K562 (cell line): ENCODE results near the gene UBA52. TPM values are rescaled to one million over a fixed set of nuclear protein-coding genes. Genes with fewer than 3 reads are reported as not detected.
A peak's percentile ranks its signal among the peaks of the same experiment; 100 is the strongest.

Source experiments
- ELF4 ChIP-seq: fragments of 450-650 bp; formaldehyde crosslinking; IDR thresholded peaks from 2 replicates; pipeline ENCODE4 v1.4.0; 2022; ENCODE audit warnings: missing genetic modification characterization
- GABPA ChIP-seq: fragments of 200-800 bp; sonication (Bioruptor generic); conservative IDR thresholded peaks from 2 replicates; pipeline ENCODE4 v1.6.1; 2016; ENCODE audit warnings: low read depth, missing genetic modification characterization, missing compliant biosample characterization
- GABPB1 ChIP-seq: sonication (generic); formaldehyde crosslinking; IDR thresholded peaks from 2 replicates; pipeline ENCODE4 v1.8.0; 2022; ENCODE audit warnings: mild to moderate bottlenecking, missing genetic modification reagents
- GTF2F1 ChIP-seq: IDR thresholded peaks from 2 replicates; pipeline ENCODE4 v1.6.1; 2011; ENCODE audit warnings: low read depth, low read length, improper control_type of control experiment
- JUN ChIP-seq, 2 experiments: sonication (generic) in 1 of 2; formaldehyde crosslinking in 1 of 2; IDR thresholded peaks; 2 replicates each; pipeline versions ENCODE4 v1.6.1 to v1.8.0; 2012 to 2022; ENCODE audit warnings: borderline replicate concordance in 2 of 2, mild to moderate bottlenecking in 2 of 2, improper control_type of control experiment in 1 of 2, low read depth in 1 of 2, low read length in 1 of 2, missing genetic modification reagents in 1 of 2
- MCM7 ChIP-seq, 2 experiments: fragments of 450-650 bp; IDR thresholded peaks; 2 replicates each; pipeline ENCODE4 v1.6.1; 2016 to 2018
- POLR2H ChIP-seq: IDR thresholded peaks from 2 replicates; pipeline ENCODE4 v1.6.1; 2016; ENCODE audit warnings: missing genetic modification characterization, low read depth, mild to moderate bottlenecking, control low read depth, missing compliant biosample characterization, moderate library complexity
- RBBP5 ChIP-seq: fragments of 200-600 bp; sonication (generic); IDR thresholded peaks from 2 replicates; pipeline ENCODE4 v1.6.1; 2012; ENCODE audit warnings: borderline replicate concordance, mild to moderate bottlenecking, low read length, control low read depth, inconsistent platforms; ENCODE audit not compliant: insufficient read depth, poor library complexity, severe bottlenecking
- RBFOX2 ChIP-seq: fragments of 200-400 bp; formaldehyde crosslinking; IDR thresholded peaks from 2 replicates; pipeline ENCODE4 v1.6.1; 2017; ENCODE audit warnings: low read depth, mild to moderate bottlenecking, low read length, moderate library complexity
- SRSF9 ChIP-seq: fragments of 200-400 bp; formaldehyde crosslinking; IDR thresholded peaks from 2 replicates; pipeline ENCODE4 v1.6.1; 2017; ENCODE audit warnings: low read depth, low read length, borderline replicate concordance
- TARDBP ChIP-seq: fragments of 450-650 bp; IDR thresholded peaks from 2 replicates; pipeline ENCODE4 v1.6.1; 2016
- ZBTB34 ChIP-seq: fragments of 250-450 bp; sonication (Bioruptor Pico); IDR thresholded peaks from 2 replicates; pipeline ENCODE4 v1.8.0; 2021; ENCODE audit warnings: mild to moderate bottlenecking, moderate library complexity
- ZNF133 ChIP-seq: fragments of 250-450 bp; sonication (Bioruptor Pico); IDR thresholded peaks from 2 replicates; pipeline ENCODE4 v1.4.0; 2020; ENCODE audit warnings: mild to moderate bottlenecking
- ZNF274 ChIP-seq: IDR thresholded peaks from 2 replicates; pipeline ENCODE4 v1.6.1; 2011; ENCODE audit warnings: low read depth, mild to moderate bottlenecking, low read length, moderate library complexity, borderline replicate concordance
- ZNF280B ChIP-seq: fragments of 250-450 bp; sonication (Bioruptor Pico); IDR thresholded peaks from 2 replicates; pipeline ENCODE4 v1.5.1; 2021; ENCODE audit warnings: mild to moderate bottlenecking
- ZNF354B ChIP-seq: fragments of 250-450 bp; sonication (Bioruptor Pico); IDR thresholded peaks from 2 replicates; pipeline ENCODE4 v1.4.0; 2020
- ZNF695 ChIP-seq: fragments of 450-650 bp; formaldehyde crosslinking; IDR thresholded peaks from 2 replicates; pipeline ENCODE4 v1.4.0; 2020; ENCODE audit warnings: mild to moderate bottlenecking, moderate library complexity
- polyA plus RNA-seq, 8 experiments: library from polyadenylated mRNA; depleted of rRNA in 4 of 8; stranded (reverse) in 5 of 8; unstranded in 3 of 8; fragments of >200 nt; fragmentation: Nextera tagmentation in 2 of 8; fragmentation: Illumina TruSeq in 1 of 8; extraction: Ambion mirVana in 2 of 8; extraction: Trizol in 1 of 8; gene quantifications; 2 replicates each; pipeline versions ENCODE4 v1.2.1 to v1.2.3, GENCODE V29; 2011 to 2014; ENCODE audit warnings: inconsistent platforms in 1 of 8, missing spikeins in 1 of 8
- total RNA-seq, 7 experiments: library from RNA; depleted of rRNA in 6 of 7; stranded (reverse); fragments of >200 nt in 6 of 7; fragmentation: Illumina TruSeq in 2 of 7; extraction: Trizol in 2 of 7; gene quantifications; 2 replicates each; pipeline versions ENCODE4 v1.2.1 to v1.2.3, GENCODE V29; 2011 to 2021; ENCODE audit warnings: low replicate concordance in 1 of 7
- TF ChIP-seq, protein P1 (sequence below): fragments of 250-450 bp; sonication (Bioruptor Pico); IDR thresholded peaks from 2 replicates; pipeline ENCODE4 v1.4.0; 2020
- TF ChIP-seq, protein P2 (sequence below), 2 experiments: fragments of 450-650 bp in 1 of 2; IDR thresholded peaks; 2 replicates each; pipeline ENCODE4 v1.6.1; 2011 to 2017; ENCODE audit warnings: low read depth in 2 of 2, antibody characterized with exemption in 1 of 2, borderline replicate concordance in 1 of 2, low read length in 1 of 2, mild to moderate bottlenecking in 1 of 2, mixed read lengths in 1 of 2; ENCODE audit not compliant: control insufficient read depth in 1 of 2

The UBA52 gene
- total and polyA plus RNA-seq, 9 of the 15 experiments (the other 6 are each of a cell fraction or from before 2014, with no cell fraction given), result 1,110 to 2,751 (median 1,733) TPM

GRCh38 chr19:18557411-18558201, 14.1 kb upstream of the UBA52 start, which contains the start of gene KXD1 (continued):
- TF ChIP-seq GTF2F1 (no peak), ZNF354B (CRISPR knock-in tag) (no peak), RBBP5 (peak; percentile 87), GABPA (peak; percentile 83), ZNF280B (CRISPR knock-in tag) (no peak), ZNF274 (no peak), POLR2H (tag) (no peak; the same call in 1 of the 2 replicates), ZNF133 (CRISPR knock-in tag) (no peak), RBFOX2 (peak; percentile 94), MCM7 (IDR thresholded peaks at IDR 0.05) (no peak), ZNF695 (CRISPR knock-in tag) (no peak), JUN (IDR thresholded peaks at IDR 0.05; ENCODE audit: borderline replicate concordance, low read depth, low read length) (no peak), JUN (CRISPR knock-in tag; IDR thresholded peaks at IDR 0.05; ENCODE audit: borderline replicate concordance) (no peak), GABPB1 (CRISPR knock-in tag) (peak; percentile 75; the same call in 1 of the 2 replicates), SRSF9 (no peak), ZBTB34 (CRISPR knock-in tag) (no peak), ELF4 (peak; percentile 29; the same call in 1 of the 2 replicates), TARDBP (peak; percentile 98)
- TF ChIP-seq, protein P1, sequence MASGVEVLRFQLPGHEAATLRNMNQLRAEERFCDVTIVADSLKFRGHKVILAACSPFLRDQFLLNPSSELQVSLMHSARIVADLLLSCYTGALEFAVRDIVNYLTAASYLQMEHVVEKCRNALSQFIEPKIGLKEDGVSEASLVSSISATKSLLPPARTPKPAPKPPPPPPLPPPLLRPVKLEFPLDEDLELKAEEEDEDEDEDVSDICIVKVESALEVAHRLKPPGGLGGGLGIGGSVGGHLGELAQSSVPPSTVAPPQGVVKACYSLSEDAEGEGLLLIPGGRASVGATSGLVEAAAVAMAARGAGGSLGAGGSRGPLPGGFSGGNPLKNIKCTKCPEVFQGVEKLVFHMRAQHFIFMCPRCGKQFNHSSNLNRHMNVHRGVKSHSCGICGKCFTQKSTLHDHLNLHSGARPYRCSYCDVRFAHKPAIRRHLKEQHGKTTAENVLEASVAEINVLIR (CRISPR knock-in tag), result peak; percentile 71
- TF ChIP-seq, protein P2, sequence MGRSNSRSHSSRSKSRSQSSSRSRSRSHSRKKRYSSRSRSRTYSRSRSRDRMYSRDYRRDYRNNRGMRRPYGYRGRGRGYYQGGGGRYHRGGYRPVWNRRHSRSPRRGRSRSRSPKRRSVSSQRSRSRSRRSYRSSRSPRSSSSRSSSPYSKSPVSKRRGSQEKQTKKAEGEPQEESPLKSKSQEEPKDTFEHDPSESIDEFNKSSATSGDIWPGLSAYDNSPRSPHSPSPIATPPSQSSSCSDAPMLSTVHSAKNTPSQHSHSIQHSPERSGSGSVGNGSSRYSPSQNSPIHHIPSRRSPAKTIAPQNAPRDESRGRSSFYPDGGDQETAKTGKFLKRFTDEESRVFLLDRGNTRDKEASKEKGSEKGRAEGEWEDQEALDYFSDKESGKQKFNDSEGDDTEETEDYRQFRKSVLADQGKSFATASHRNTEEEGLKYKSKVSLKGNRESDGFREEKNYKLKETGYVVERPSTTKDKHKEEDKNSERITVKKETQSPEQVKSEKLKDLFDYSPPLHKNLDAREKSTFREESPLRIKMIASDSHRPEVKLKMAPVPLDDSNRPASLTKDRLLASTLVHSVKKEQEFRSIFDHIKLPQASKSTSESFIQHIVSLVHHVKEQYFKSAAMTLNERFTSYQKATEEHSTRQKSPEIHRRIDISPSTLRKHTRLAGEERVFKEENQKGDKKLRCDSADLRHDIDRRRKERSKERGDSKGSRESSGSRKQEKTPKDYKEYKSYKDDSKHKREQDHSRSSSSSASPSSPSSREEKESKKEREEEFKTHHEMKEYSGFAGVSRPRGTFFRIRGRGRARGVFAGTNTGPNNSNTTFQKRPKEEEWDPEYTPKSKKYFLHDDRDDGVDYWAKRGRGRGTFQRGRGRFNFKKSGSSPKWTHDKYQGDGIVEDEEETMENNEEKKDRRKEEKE (IDR thresholded peaks at IDR 0.05; ENCODE audit: borderline replicate concordance in 1 of 2, control insufficient read depth in 1 of 2, low read depth in 2 of 2, low read length in 1 of 2), result no peak
